Mesothelial cell of epicardium (in vitro differentiated cells): ENCODE results near the gene MGMT. TPM values are rescaled to one million over a fixed set of nuclear protein-coding genes. Genes with fewer than 3 reads are reported as not detected.

ENCODE experiments used
- DNase-seq, 2 experiments: peaks; one replicate each; pipeline ENCODE4 v3.0.0; 2021; ENCODE audit warnings: low spot score in 2 of 2; ENCODE audit not compliant: unreplicated experiment in 2 of 2
- H3K27ac Mint-ChIP-seq: 2 replicates; pipeline ENCODE4 v1.8.0; 2021; ENCODE audit warnings: mixed read lengths
- H3K27me3 Mint-ChIP-seq: 2 replicates; pipeline ENCODE4 v1.8.0; 2021; ENCODE audit warnings: low read depth, mixed read lengths
- H3K36me3 Mint-ChIP-seq: 2 replicates; pipeline ENCODE4 v1.8.0; 2021; ENCODE audit warnings: mixed read lengths
- H3K4me1 Mint-ChIP-seq: 2 replicates; pipeline ENCODE4 v1.8.0; 2021; ENCODE audit warnings: mixed read lengths
- H3K4me3 Mint-ChIP-seq: 2 replicates; pipeline ENCODE4 v1.8.0; 2021; ENCODE audit warnings: mild to moderate bottlenecking, moderate library complexity, mixed read lengths
- H3K9me3 Mint-ChIP-seq: 2 replicates; pipeline ENCODE4 v1.8.0; 2021; ENCODE audit warnings: mixed read lengths
- CTCF ChIP-seq: fragments of 200-600 bp; sonication (generic); IDR thresholded peaks from one replicate; pipeline ENCODE4 v1.5.0; 2021; ENCODE audit warnings: antibody characterized with exemption; ENCODE audit not compliant: unreplicated experiment
- total RNA-seq: library from RNA; stranded (reverse); gene quantifications from 3 replicates; pipeline ENCODE4 v1.2.1, GENCODE V29; 2021

MGMT gene
- total RNA-seq, 1 donor from 2014 or later: 35.7 TPM

- peaks cover 35% of the 10 kb centered on the region for H3K4me1 Mint-ChIP-seq
Measured at GRCh38 chr10:129506101-129506797, 39.2 kb downstream of the MGMT start.

GRCh38 chr10:129507216-129507889 is 40.3 kb downstream of the MGMT start:
- peaks cover 24% of the 10 kb centered on the region for H3K4me1 Mint-ChIP-seq
- DNase-seq: no peak
- H3K27me3 Mint-ChIP-seq: no peaks in the 10 kb centered on the region
- H3K4me3 Mint-ChIP-seq: no peak overlapping the region
- peaks cover 14% of the 10 kb centered on the region for H3K36me3 Mint-ChIP-seq
- H3K27ac Mint-ChIP-seq: no peak overlapping the region
- peaks cover 15% of the 10 kb centered on the region for H3K9me3 Mint-ChIP-seq
- no peak for TF ChIP-seq CTCF

More at GRCh38 chr10:129506101-129506797, 39.2 kb downstream of the MGMT start:
- Mint-ChIP-seq H3K9me3 (peaks cover 15% of the 10 kb centered on the region), H3K27ac (no peak overlapping the region), H3K36me3 (peaks cover 14% of the 10 kb centered on the region), H3K27me3 (no peaks in the 10 kb centered on the region), H3K4me3 (no peak overlapping the region)
- DNase-seq: no peak
- TF ChIP-seq CTCF: no peak

GRCh38 chr10:129509155-129509554 is 42.1 kb downstream of the MGMT start:
- no peak for TF ChIP-seq CTCF
- Mint-ChIP-seq H3K27ac (no peak overlapping the region), H3K4me3 (no peak overlapping the region), H3K36me3 (peaks cover 14% of the 10 kb centered on the region), H3K9me3 (peaks cover 15% of the 10 kb centered on the region), H3K27me3 (no peaks in the 10 kb centered on the region), H3K4me1 (peaks cover 13% of the 10 kb centered on the region)
- DNase-seq: no peak

- H3K27ac Mint-ChIP-seq: no peak overlapping the region
- TF ChIP-seq CTCF: no peak
- no peak for DNase-seq
- no peaks in the 10 kb centered on the region for H3K27me3 Mint-ChIP-seq
- peaks cover 15% of the 10 kb centered on the region for H3K9me3 Mint-ChIP-seq
- H3K4me3 Mint-ChIP-seq: no peak overlapping the region
- peaks cover 12% of the 10 kb centered on the region for H3K4me1 Mint-ChIP-seq
- peaks cover 14% of the 10 kb centered on the region for H3K36me3 Mint-ChIP-seq
Measured at GRCh38 chr10:129509835-129510234, 42.8 kb downstream of the MGMT start.

GRCh38 chr10:129511086-129511485 is 44.0 kb downstream of the MGMT start:
- H3K36me3 Mint-ChIP-seq: peaks cover 14% of the 10 kb centered on the region
- TF ChIP-seq CTCF: no peak
- no peak overlapping the region for H3K27ac Mint-ChIP-seq
- H3K9me3 Mint-ChIP-seq: peaks cover 15% of the 10 kb centered on the region
- H3K27me3 Mint-ChIP-seq: no peaks in the 10 kb centered on the region
- H3K4me3 Mint-ChIP-seq: no peak overlapping the region
- DNase-seq: no peak
- peaks cover 10% of the 10 kb centered on the region for H3K4me1 Mint-ChIP-seq
